ENCODE results near the gene ZNF319. TPM values are rescaled to one million over a fixed set of nuclear protein-coding genes. Genes with fewer than 3 reads are reported as not detected.

Gene ZNF319
- polyA plus RNA-seq, 3 donors: 1.9 to 11.5 (median 4.7) TPM

- H3K9me3 ChIP-seq (replicated peaks in 1 of 2; ENCODE audit: control insufficient read depth in 1 of 2, insufficient read depth in 1 of 2, low read length in 2 of 2): no peaks in the 10 kb centered on the region
- 91% methylated on average over 5 of the region's 8 CpGs for WGBS (ENCODE audit: insufficient coverage)
- intact Hi-C loops (cut with micrococcal nuclease): no loop called here
- peaks cover 0 to 11% (median 3%) of the 10 kb centered on the region in 7 donors for H3K9me3 Mint-ChIP-seq
- no peaks in the 10 kb centered on the region for H4K20me1 ChIP-seq (ENCODE audit: insufficient read depth, low read length)
- no peak overlapping the region for H3K27ac Mint-ChIP-seq
- H3K4me1 Mint-ChIP-seq: peaks cover 11% of the 10 kb centered on the region
- H3K4me1 ChIP-seq (ENCODE audit: control insufficient read depth in 1 of 2, insufficient read depth in 2 of 2, low read length in 2 of 2): peaks cover 18 to 29% of the 10 kb centered on the region in 2 donors
- no peak for DNase-seq
- no peak overlapping the region for H3K27ac ChIP-seq (ENCODE audit: low read depth in 1 of 2, low read length in 2 of 2)
- H2AFZ ChIP-seq (ENCODE audit: insufficient read depth, low read depth, low read length, poor library complexity, severe bottlenecking): no peak overlapping the region
- no peaks in the 10 kb centered on the region for H3K36me3 ChIP-seq (replicated peaks in 1 of 2; ENCODE audit: control insufficient read depth in 1 of 2, insufficient read depth in 2 of 2, low read length in 2 of 2)
- no peak overlapping the region for H3K4me2 ChIP-seq (replicated peaks; ENCODE audit: extremely low read depth, low read length, poor library complexity, severe bottlenecking)
- peak overlapping the region in 1 of 2 donors; percentile 80 for H3K4me3 Mint-ChIP-seq
- peaks cover 40 to 59% (median 46%) of the 10 kb centered on the region in 3 donors for H3K27me3 Mint-ChIP-seq (ENCODE audit: low read depth in 3 of 3)
- H3K27me3 ChIP-seq (ENCODE audit: control insufficient read depth in 2 of 2, insufficient read depth in 2 of 2, low read length in 2 of 2): peaks cover 20 to 53% of the 10 kb centered on the region in 2 donors
- no peak overlapping the region for H3K9ac ChIP-seq (ENCODE audit: insufficient read depth, low read length, poor library complexity, severe bottlenecking)
- no peak overlapping the region for H3K4me3 ChIP-seq (replicated peaks in 1 of 3; ENCODE audit: low read depth in 2 of 3, low read length in 3 of 3)
- no peak for TF ChIP-seq CTCF (IDR thresholded peaks at IDR 0.05)
- H3K79me2 ChIP-seq (ENCODE audit: insufficient read depth, low read length): no peaks in the 10 kb centered on the region
- no peaks in the 10 kb centered on the region for H3K36me3 Mint-ChIP-seq
These were observed 27.5 kb upstream of the ZNF319 start for GRCh38 chr16:58027916-58028455.

GRCh38 chr16:58027161-58027915 lies 26.9 kb upstream of the ZNF319 start:
- Histone ChIP-seq H4K20me1 (ENCODE audit: insufficient read depth, low read length) (no peaks in the 10 kb centered on the region), H3K79me2 (ENCODE audit: insufficient read depth, low read length) (no peaks in the 10 kb centered on the region), H2AFZ (ENCODE audit: insufficient read depth, low read depth, low read length, poor library complexity, severe bottlenecking) (no peak overlapping the region), H3K4me1 (ENCODE audit: control insufficient read depth in 1 of 2, insufficient read depth in 2 of 2, low read length in 2 of 2) (peaks cover 18 to 29% of the 10 kb centered on the region in 2 donors), H3K4me3 (replicated peaks in 1 of 3; ENCODE audit: low read depth in 2 of 3, low read length in 3 of 3) (peak overlapping the region in 1 of 3 experiments; percentile 75), H3K9ac (ENCODE audit: insufficient read depth, low read length, poor library complexity, severe bottlenecking) (no peak overlapping the region), H3K27ac (ENCODE audit: low read depth in 1 of 2, low read length in 2 of 2) (no peak overlapping the region), H3K4me2 (replicated peaks; ENCODE audit: extremely low read depth, low read length, poor library complexity, severe bottlenecking) (peak overlapping the region; percentile 84), H3K36me3 (replicated peaks in 1 of 2; ENCODE audit: control insufficient read depth in 1 of 2, insufficient read depth in 2 of 2, low read length in 2 of 2) (no peaks in the 10 kb centered on the region), H3K27me3 (ENCODE audit: control insufficient read depth in 2 of 2, insufficient read depth in 2 of 2, low read length in 2 of 2) (peaks cover 20 to 57% of the 10 kb centered on the region in 2 donors), H3K9me3 (replicated peaks in 1 of 2; ENCODE audit: control insufficient read depth in 1 of 2, insufficient read depth in 1 of 2, low read length in 2 of 2) (no peaks in the 10 kb centered on the region)
- intact Hi-C loops (cut with micrococcal nuclease): no loop called here
- Mint-ChIP-seq H3K27ac (no peak overlapping the region), H3K27me3 (ENCODE audit: low read depth in 3 of 3) (peaks cover 42 to 65% (median 50%) of the 10 kb centered on the region in 3 donors), H3K9me3 (peaks cover 0 to 11% (median 3%) of the 10 kb centered on the region in 7 donors), H3K4me1 (peaks cover 14% of the 10 kb centered on the region), H3K36me3 (no peaks in the 10 kb centered on the region), H3K4me3 (peak overlapping the region in 1 of 2 donors; percentile 80)
- 15% methylated on average over 37 of the region's 43 CpGs for WGBS (ENCODE audit: insufficient coverage)
- no peak for TF ChIP-seq CTCF (IDR thresholded peaks at IDR 0.05)
- no peak for DNase-seq

Data from CD14-positive monocyte (primary cell).